K562 (cell line): ENCODE measurements around the gene VDAC1. TPM values are rescaled to one million over a fixed set of nuclear protein-coding genes. Genes with fewer than 3 reads are reported as not detected.

Experiments
- ARID3A ChIP-seq: IDR thresholded peaks from 2 replicates; pipeline ENCODE4 v1.6.1; 2012; ENCODE audit warnings: low read depth, low read length, improper control_type of control experiment, borderline replicate concordance
- BCOR ChIP-seq: fragments of 450-650 bp; IDR thresholded peaks from 2 replicates; pipeline ENCODE4 v1.6.1; 2016
- BHLHE40 ChIP-seq: IDR thresholded peaks from 2 replicates; pipeline ENCODE4 v1.6.1; 2011; ENCODE audit warnings: low read length, improper control_type of control experiment
- BRF1 ChIP-seq: IDR thresholded peaks from 3 replicates; pipeline ENCODE4 v1.6.1; 2011; ENCODE audit warnings: borderline replicate concordance, mild to moderate bottlenecking; ENCODE audit not compliant: insufficient read length; ENCODE audit errors: extremely low read depth
- CBX1 ChIP-seq: sonication (generic); IDR thresholded peaks from 2 replicates; pipeline ENCODE4 v1.6.1; 2016; ENCODE audit warnings: antibody characterized with exemption, low read depth, mild to moderate bottlenecking
- E4F1 ChIP-seq: fragments of 250-450 bp; sonication (Bioruptor Pico); IDR thresholded peaks from 2 replicates; pipeline ENCODE4 v1.5.0; 2021; ENCODE audit warnings: mild to moderate bottlenecking, borderline replicate concordance
- MXI1 ChIP-seq: IDR thresholded peaks from 2 replicates; pipeline ENCODE4 v1.6.1; 2011; ENCODE audit warnings: low read depth, mild to moderate bottlenecking, improper control_type of control experiment, low read length
- NCOA1 ChIP-seq: fragments of 450-650 bp; IDR thresholded peaks from 2 replicates; pipeline ENCODE4 v1.6.1; 2016; ENCODE audit warnings: low read depth
- NR4A1 ChIP-seq, 2 experiments: fragments of 250-450 bp in 1 of 2; fragments of 450-650 bp in 1 of 2; sonication (Bioruptor Pico) in 1 of 2; IDR thresholded peaks; 2 replicates each; pipeline versions ENCODE4 v1.4.0 to v1.6.1; 2016 to 2020; ENCODE audit warnings: mild to moderate bottlenecking in 2 of 2, missing compliant biosample characterization in 1 of 2, missing genetic modification characterization in 1 of 2, moderate library complexity in 1 of 2
- PURB ChIP-seq: sonication (generic); formaldehyde crosslinking; IDR thresholded peaks from 2 replicates; pipeline ENCODE4 v1.9.0; 2021; ENCODE audit warnings: low read depth, mild to moderate bottlenecking, missing genetic modification reagents
- RB1 ChIP-seq: fragments of 450-650 bp; IDR thresholded peaks from 2 replicates; pipeline ENCODE4 v1.6.1; 2017; ENCODE audit warnings: low read depth, mild to moderate bottlenecking
- U2AF1 ChIP-seq: fragments of 200-400 bp; formaldehyde crosslinking; optimal IDR thresholded peaks from 2 replicates; pipeline ENCODE3; 2017; ENCODE audit warnings: mild to moderate bottlenecking, low read depth, low read length, moderate library complexity
- ZC3H11A ChIP-seq: IDR thresholded peaks from 2 replicates; pipeline ENCODE4 v1.6.1; 2012; ENCODE audit warnings: low read depth, low read length, improper control_type of control experiment
- ZMIZ1 ChIP-seq, 2 experiments: fragments of 150-350 bp in 1 of 2; IDR thresholded peaks; 2 replicates each; pipeline ENCODE4 v1.6.1; 2012 to 2016; ENCODE audit warnings: low read depth in 2 of 2, low read length in 2 of 2, mild to moderate bottlenecking in 1 of 2, moderate library complexity in 1 of 2
- ZNF146 ChIP-seq: IDR thresholded peaks from one replicate; pipeline ENCODE4 v1.6.1; 2018; ENCODE audit warnings: missing compliant biosample characterization; ENCODE audit not compliant: unreplicated experiment
- ZNF174 ChIP-seq: fragments of 250-450 bp; sonication (Bioruptor Pico); IDR thresholded peaks from 2 replicates; pipeline ENCODE4 v1.4.0; 2020; ENCODE audit warnings: mild to moderate bottlenecking
- ZNF277 ChIP-seq: fragments of 250-450 bp; sonication (Bioruptor Pico); IDR thresholded peaks from 2 replicates; pipeline ENCODE4 v1.8.0; 2022; ENCODE audit warnings: inconsistent platforms, mild to moderate bottlenecking, moderate library complexity, borderline replicate concordance
- ZNF3 ChIP-seq: fragments of 250-450 bp; sonication (Bioruptor Pico); IDR thresholded peaks from 2 replicates; pipeline ENCODE4 v1.5.0; 2021; ENCODE audit warnings: mild to moderate bottlenecking, moderate library complexity
- polyA plus RNA-seq, 8 experiments: library from polyadenylated mRNA; depleted of rRNA in 4 of 8; stranded (reverse) in 5 of 8; unstranded in 3 of 8; fragments of >200 nt; fragmentation: Nextera tagmentation in 2 of 8; fragmentation: Illumina TruSeq in 1 of 8; extraction: Ambion mirVana in 2 of 8; extraction: Trizol in 1 of 8; gene quantifications; 2 replicates each; pipeline versions ENCODE4 v1.2.1 to v1.2.3, GENCODE V29; 2011 to 2014; ENCODE audit warnings: inconsistent platforms in 1 of 8, missing spikeins in 1 of 8
- total RNA-seq, 7 experiments: library from RNA; depleted of rRNA in 6 of 7; stranded (reverse); fragments of >200 nt in 6 of 7; fragmentation: Illumina TruSeq in 2 of 7; extraction: Trizol in 2 of 7; gene quantifications; 2 replicates each; pipeline versions ENCODE4 v1.2.1 to v1.2.3, GENCODE V29; 2011 to 2021; ENCODE audit warnings: low replicate concordance in 1 of 7

VDAC1 gene
- total and polyA plus RNA-seq, 9 of the 15 experiments (the other 6 are each of a cell fraction or from before 2014, with no cell fraction given): 168 to 366 (median 293) TPM

- no peak for TF ChIP-seq ZMIZ1 (IDR thresholded peaks at IDR 0.05; ENCODE audit: low read depth in 2 of 2, low read length in 2 of 2)
- TF ChIP-seq ARID3A: no peak
- no peak for TF ChIP-seq NCOA1
- no peak for TF ChIP-seq ZC3H11A
- no peak for TF ChIP-seq E4F1 (CRISPR knock-in tag)
- TF ChIP-seq CBX1: no peak
- TF ChIP-seq PURB (CRISPR knock-in tag): no peak
- no peak for TF ChIP-seq NR4A1 (CRISPR knock-in tag; IDR thresholded peaks at IDR 0.05)
- no peak for TF ChIP-seq NR4A1 (tag; IDR thresholded peaks at IDR 0.05)
- no peak for TF ChIP-seq U2AF1
- no peak for TF ChIP-seq ZNF3 (CRISPR knock-in tag)
- no peak for TF ChIP-seq ZNF277 (CRISPR knock-in tag)
- TF ChIP-seq BHLHE40: no peak
- TF ChIP-seq ZNF174: no peak
- no peak for TF ChIP-seq MXI1
- no peak for TF ChIP-seq ZNF146 (CRISPR knock-in tag)
- TF ChIP-seq BRF1: no peak
- TF ChIP-seq BCOR: peak; percentile 42; the same call in 1 of the 2 replicates
- peak; percentile 34 for TF ChIP-seq RB1
Observed at GRCh38 chr5:134004626-134005416, at the start of gene VDAC1 (continued).
